ENCODE results near the gene FCER1G. TPM values are rescaled to one million over a fixed set of nuclear protein-coding genes. Genes with fewer than 3 reads are reported as not detected.

FCER1G gene
- total RNA-seq, 4 donors from 2014 or later = 20.9 to 194 (median 49.2) TPM

- Histone ChIP-seq H3K4me3 (peak overlapping the region in 1 of 4 donors; percentile 72), H3K36me3 (peaks cover 0 to 11% (median 4%) of the 10 kb centered on the region in 4 donors), H3K9me3 (no peaks in the 10 kb centered on the region), H3K4me1 (peaks cover 14 to 23% (median 20%) of the 10 kb centered on the region in 4 donors), H3K27me3 (no peaks in the 10 kb centered on the region), H3K27ac (peak overlapping the region; percentile 70 to 87 (median 82))
- TF ChIP-seq POLR2AphosphoS5 (IDR thresholded peaks at IDR 0.05) (no peak), CTCF (IDR thresholded peaks at IDR 0.05) (peak; percentile 91 to 95 (median 93)), EP300 (IDR thresholded peaks at IDR 0.05; ENCODE audit: low read depth) (no peak), POLR2A (IDR thresholded peaks at IDR 0.05) (no peak)
- intact Hi-C loops (cut with DNase I; ENCODE audit: low total_unique reads) (no loop called here), in situ Hi-C loops (cut with MboI; ENCODE audit: low pct_ligation_motif_present in 1 of 4, low pct_unique_long_range_greater_than_20kb in 1 of 4, low sequenced_read_pairs in 3 of 4) (loop anchor here in 2 of 4 donors (10.0 kb wide), 2 partner anchors 147 to 157 kb away; no protein-coding TSS in a partner anchor)
- peak; percentile 88 for DNase-seq
- WGBS, 2 donors (ENCODE audit: low coverage in 1 of 2) = 20 to 40% methylated on average over 2 to 11 of the region's 11 CpGs
Observed at GRCh38 chr1:161227196-161227871, 12.2 kb downstream of the FCER1G start.

GRCh38 chr1:161228032-161228431, 12.9 kb downstream of the FCER1G start:
- intact Hi-C loops (cut with DNase I; ENCODE audit: low total_unique reads) = no loop called here
- no peak for DNase-seq
- no peak overlapping the region for H3K4me3 ChIP-seq
- H3K27me3 ChIP-seq = no peaks in the 10 kb centered on the region
- TF ChIP-seq POLR2AphosphoS5 (IDR thresholded peaks at IDR 0.05) = no peak
- TF ChIP-seq POLR2A (IDR thresholded peaks at IDR 0.05) = no peak
- TF ChIP-seq CTCF (IDR thresholded peaks at IDR 0.05) = no peak
- TF ChIP-seq EP300 (IDR thresholded peaks at IDR 0.05; ENCODE audit: low read depth) = no peak
- H3K4me1 ChIP-seq = peaks cover 14 to 23% (median 20%) of the 10 kb centered on the region in 4 donors
- H3K9me3 ChIP-seq = no peaks in the 10 kb centered on the region
- 90 to 93% methylated on average over 3 to 7 of the region's 7 CpGs for WGBS, 2 donors (ENCODE audit: low coverage in 1 of 2)
- H3K36me3 ChIP-seq = peaks cover 0 to 11% (median 4%) of the 10 kb centered on the region in 4 donors
- peak overlapping the region in 3 of 4 donors; percentile 70 to 87 (median 82) for H3K27ac ChIP-seq
- in situ Hi-C loops (cut with MboI; ENCODE audit: low pct_ligation_motif_present in 1 of 4, low pct_unique_long_range_greater_than_20kb in 1 of 4, low sequenced_read_pairs in 3 of 4) = loop anchor here in 2 of 4 donors (10.0 kb wide), 2 partner anchors 147 to 157 kb away; no protein-coding TSS in a partner anchor

DNA sequence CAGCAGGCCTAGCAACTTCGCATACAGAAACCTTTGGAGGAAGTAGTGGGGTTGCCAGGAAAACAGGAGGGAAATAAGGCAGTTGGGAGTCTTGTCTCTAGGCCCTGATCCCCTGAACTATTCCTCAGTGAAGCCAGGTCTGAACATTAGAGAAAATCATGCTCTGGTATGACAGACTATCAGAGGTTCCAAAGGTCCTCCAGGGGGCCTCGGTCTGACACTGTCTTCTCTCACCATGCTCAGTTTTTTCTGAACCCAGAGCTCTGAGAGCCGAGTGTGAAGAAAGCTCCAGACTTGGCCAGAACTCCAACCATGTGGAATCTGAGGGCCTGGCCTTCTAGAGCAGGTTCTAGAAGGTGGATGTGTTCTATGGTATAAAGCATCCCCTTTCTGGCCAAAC, 14.8 kb downstream of the FCER1G start:
- intact Hi-C loops (cut with DNase I; ENCODE audit: low total_unique reads) = no loop called here
- TF ChIP-seq EP300 (IDR thresholded peaks at IDR 0.05; ENCODE audit: low read depth) (no peak), CTCF (IDR thresholded peaks at IDR 0.05) (no peak), POLR2AphosphoS5 (IDR thresholded peaks at IDR 0.05) (no peak), POLR2A (IDR thresholded peaks at IDR 0.05) (no peak)

DNA sequence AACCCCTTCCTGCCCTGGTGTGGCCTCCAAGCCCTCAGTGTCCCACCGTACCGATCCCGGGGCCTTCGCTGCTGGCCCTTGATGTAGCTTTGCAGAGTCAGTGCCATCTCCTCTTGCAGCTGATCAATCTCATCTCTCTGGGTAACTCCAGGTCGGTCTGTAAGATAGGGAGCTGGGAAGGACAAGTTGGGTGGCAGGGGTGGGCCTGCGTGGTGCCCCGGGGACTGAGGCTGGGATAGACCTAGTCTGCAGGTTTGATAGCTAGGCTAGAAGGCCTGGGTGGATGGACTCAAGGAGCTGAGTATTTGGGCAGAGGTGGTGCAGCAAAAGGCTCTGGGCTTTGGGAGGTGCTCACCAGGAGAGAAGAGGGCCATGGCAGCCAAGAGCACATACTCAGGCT, 15.7 kb downstream of the FCER1G start:
- H3K27me3 ChIP-seq = no peaks in the 10 kb centered on the region
- 98% methylated on average over 7 of the region's 7 CpGs; no CpG with 5 or more reads in 1 of the 2 donors for WGBS, 2 donors (ENCODE audit: low coverage in 1 of 2)
- H3K4me3 ChIP-seq = no peak overlapping the region
- no peak for TF ChIP-seq POLR2AphosphoS5 (IDR thresholded peaks at IDR 0.05)
- TF ChIP-seq EP300 (IDR thresholded peaks at IDR 0.05; ENCODE audit: low read depth) = no peak
- peaks cover 0 to 11% (median 4%) of the 10 kb centered on the region in 4 donors for H3K36me3 ChIP-seq
- no peak for DNase-seq
- no peaks in the 10 kb centered on the region for H3K9me3 ChIP-seq
- intact Hi-C loops (cut with DNase I; ENCODE audit: low total_unique reads) = no loop called here
- in situ Hi-C loops (cut with MboI; ENCODE audit: low pct_ligation_motif_present in 1 of 4, low pct_unique_long_range_greater_than_20kb in 1 of 4, low sequenced_read_pairs in 3 of 4) = loop anchor here in 1 of 4 donors (10.0 kb wide), 1 partner anchor 144 kb away; no protein-coding TSS in a partner anchor
- peaks cover 11 to 17% (median 17%) of the 10 kb centered on the region in 4 donors for H3K4me1 ChIP-seq
- no peak overlapping the region for H3K27ac ChIP-seq

More for the DNA sequence above, 14.8 kb downstream of the FCER1G start:
- Histone ChIP-seq H3K36me3 (peaks cover 0 to 11% (median 4%) of the 10 kb centered on the region in 4 donors), H3K4me3 (no peak overlapping the region), H3K9me3 (no peaks in the 10 kb centered on the region), H3K27ac (no peak overlapping the region), H3K27me3 (no peaks in the 10 kb centered on the region), H3K4me1 (peaks cover 14 to 23% (median 20%) of the 10 kb centered on the region in 4 donors)
- DNase-seq = no peak
- 57 to 60% methylated on average over 1 to 3 of the region's 3 CpGs for WGBS, 2 donors (ENCODE audit: low coverage in 1 of 2)
- in situ Hi-C loops (cut with MboI; ENCODE audit: low pct_ligation_motif_present in 1 of 4, low pct_unique_long_range_greater_than_20kb in 1 of 4, low sequenced_read_pairs in 3 of 4) = loop anchor here in 3 of 4 donors (10.0 kb wide), 2 partner anchors 145 to 155 kb away; no protein-coding TSS in a partner anchor
